NCI-H1436 treated with DMSO at 0.1 percent for 48 hours (cell line): ENCODE measurements around the gene MMP28.

ENCODE experiments used
- DNase-seq: peaks from one replicate; lab custom pipeline; 2025; lab: John Stamatoyannopoulos, UW

MMP28 gene, protein sequence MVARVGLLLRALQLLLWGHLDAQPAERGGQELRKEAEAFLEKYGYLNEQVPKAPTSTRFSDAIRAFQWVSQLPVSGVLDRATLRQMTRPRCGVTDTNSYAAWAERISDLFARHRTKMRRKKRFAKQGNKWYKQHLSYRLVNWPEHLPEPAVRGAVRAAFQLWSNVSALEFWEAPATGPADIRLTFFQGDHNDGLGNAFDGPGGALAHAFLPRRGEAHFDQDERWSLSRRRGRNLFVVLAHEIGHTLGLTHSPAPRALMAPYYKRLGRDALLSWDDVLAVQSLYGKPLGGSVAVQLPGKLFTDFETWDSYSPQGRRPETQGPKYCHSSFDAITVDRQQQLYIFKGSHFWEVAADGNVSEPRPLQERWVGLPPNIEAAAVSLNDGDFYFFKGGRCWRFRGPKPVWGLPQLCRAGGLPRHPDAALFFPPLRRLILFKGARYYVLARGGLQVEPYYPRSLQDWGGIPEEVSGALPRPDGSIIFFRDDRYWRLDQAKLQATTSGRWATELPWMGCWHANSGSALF

DNA sequence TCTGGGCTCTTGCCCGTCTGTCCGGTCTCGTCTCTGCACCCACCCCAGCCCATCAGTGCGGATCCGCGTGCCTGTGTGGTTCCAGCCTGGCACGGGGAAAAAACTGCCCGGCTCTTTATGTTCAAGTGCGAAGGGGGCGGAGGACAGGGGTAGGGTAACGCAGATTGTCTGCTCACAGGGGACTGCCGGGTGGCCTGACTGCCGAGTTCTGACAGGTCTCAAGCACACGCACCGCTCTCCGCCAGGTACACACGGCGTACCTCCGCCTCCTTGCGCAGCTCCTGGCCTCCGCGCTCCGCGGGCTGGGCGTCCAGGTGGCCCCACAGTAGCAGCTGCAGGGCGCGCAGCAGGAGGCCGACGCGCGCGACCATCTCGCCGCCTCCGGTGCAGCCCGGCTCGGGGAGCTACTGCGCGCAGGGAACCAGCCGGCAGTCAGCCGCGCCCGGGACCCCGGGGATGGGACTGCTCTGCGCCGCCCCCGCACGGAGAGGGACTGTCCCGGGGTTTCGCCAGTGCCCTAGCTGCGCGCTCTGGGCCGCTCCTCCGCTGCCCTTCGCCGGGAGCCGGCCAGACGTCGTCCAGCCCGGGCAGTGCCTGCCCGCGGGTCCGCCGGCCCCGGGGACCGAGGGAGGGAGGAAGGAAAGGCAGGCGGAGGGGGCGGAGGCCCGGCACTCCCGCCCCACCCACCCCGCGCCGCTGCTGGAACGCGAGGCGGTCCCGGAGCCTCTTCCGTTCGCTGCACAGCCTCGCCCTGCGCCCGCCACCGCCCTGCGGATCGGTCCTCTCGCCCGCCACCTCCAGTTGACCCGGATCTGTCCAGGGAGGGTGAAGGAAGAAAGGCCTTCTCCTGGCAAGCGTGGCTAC is at the start of gene MMP28:
Gene MMP28, minus strand, starts transcription at position 635 of the 864 bp plus-strand sequence. Its CDS starts 264 bp downstream, at position 371.
- DNase-seq = no peak

GRCh38 chr17:35844547-35844946 is 49.1 kb upstream of the MMP28 start:
- no peak for DNase-seq

DNA sequence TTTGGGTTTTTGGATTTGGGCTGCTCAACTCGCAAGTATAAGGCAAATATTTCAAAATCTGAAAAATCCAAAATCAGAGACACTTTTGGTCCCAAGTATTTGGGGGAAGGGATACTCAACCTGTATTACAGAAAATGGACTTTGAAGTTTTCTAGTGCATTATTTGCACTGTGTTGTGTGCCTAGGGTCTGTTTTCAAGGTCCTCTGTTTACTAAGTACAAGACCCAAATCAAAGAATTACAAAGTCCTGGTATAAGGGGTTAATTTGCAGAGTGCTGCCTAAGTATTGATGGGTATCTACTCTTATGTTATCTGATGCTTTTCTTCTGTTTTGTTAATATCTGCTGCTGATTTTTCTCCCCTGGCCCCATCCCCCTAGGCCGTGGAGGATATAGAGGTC is 48.3 kb upstream of the MMP28 start:
- no peak for DNase-seq

DNA sequence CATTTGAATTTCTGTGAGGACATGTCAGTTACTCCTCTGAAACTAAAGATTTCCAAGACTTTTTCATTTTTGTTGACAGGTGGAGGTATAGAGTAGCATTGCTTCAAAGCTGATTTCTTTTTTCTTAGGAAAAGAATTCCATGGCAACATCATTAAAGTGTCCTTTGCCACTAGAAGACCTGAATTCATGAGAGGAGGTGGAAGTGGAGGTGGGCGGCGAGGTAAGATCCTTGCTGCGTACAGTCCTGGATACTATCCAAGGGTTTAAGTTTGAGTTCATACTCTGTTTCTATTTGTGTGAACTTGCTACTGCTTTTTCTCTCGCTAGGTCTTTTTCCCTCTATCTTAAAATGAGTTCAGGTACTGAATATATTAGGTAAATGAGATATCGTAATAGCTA is 46.8 kb upstream of the MMP28 start:
- no peak for DNase-seq

- DNase-seq = no peak
These were observed 46.1 kb upstream of the MMP28 start for GRCh38 chr17:35841505-35841904.

GRCh38 chr17:35841101-35841500 is 45.7 kb upstream of the MMP28 start:
- DNase-seq = no peak

DNA sequence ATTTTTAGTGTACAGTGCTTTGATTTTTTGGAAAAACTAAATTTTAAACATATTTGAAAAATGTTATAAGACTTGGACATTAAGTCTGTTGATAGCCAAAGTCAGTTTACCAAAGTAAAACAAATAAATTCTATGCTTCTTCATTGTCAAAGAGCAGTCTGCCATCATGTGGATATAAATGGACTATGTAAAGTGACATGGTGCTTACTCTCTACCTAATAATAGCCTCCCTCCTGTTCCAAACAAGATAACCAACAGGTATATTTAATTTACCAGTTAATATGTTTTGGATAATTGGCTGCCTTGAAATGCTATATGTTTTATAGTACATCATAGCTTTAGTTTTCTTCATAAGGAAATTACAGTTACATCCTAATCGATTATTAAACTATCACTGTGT is 29.8 kb upstream of the MMP28 start:
- no peak for DNase-seq

DNA sequence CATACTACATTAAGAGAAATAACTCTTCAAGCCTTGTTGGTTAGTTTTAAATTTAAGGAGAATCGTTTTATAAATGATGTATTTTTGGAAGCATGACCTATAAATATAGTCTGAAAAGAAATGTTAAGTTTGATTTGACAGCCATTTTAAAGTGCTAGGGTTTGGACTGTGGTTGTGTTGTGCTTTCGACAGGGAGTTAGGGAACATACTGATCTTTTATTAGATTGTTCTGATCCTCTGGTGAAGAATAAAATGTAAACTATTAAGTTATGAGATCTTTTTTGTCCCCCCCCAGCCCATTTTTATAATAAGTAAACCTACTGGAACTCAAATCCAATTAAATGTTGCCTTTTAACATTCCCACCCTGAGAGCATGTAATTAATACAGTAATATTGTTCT is 25.9 kb upstream of the MMP28 start:
- DNase-seq = no peak

DNA sequence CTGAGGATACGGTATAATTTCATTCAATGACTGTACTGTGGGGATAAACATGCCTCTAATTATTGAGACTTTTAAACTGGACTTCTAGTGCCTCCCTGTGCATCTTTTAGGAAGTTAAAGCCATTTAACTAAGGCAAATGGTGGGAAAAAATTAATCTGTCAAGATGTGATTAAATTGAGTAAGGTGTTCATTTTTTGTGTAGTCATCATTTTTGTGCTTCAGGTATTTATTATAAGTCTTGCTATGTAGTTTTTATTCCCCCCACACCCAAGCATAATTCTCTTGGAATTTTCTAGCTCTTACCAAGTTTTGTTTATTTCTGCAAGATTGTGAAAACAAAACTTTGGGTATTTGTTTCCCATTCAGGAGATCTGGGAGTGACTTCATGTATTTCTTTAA is 24.0 kb upstream of the MMP28 start:
- no peak for DNase-seq

DNA sequence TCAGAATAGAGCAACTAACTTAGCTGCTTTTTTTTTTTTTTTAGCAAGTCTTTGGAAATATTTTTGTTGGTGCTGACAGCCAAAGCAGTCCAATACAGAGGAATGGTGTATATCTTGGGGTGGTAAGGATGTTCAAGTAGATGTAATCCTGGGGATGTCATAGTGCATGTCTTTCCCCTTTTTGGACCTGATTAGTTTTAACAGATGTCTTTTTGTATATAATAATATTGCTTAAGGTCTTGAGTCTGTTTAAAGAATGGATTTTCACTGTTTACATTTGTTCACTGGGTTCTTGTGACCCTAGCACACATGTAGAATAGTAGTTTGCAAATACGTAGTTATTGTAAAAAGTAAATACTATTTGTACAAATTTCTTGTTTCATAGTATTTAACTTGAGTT is 21.8 kb upstream of the MMP28 start:
- DNase-seq = no peak

GRCh38 chr17:35816723-35817122 is 21.3 kb upstream of the MMP28 start:
- DNase-seq = no peak

DNA sequence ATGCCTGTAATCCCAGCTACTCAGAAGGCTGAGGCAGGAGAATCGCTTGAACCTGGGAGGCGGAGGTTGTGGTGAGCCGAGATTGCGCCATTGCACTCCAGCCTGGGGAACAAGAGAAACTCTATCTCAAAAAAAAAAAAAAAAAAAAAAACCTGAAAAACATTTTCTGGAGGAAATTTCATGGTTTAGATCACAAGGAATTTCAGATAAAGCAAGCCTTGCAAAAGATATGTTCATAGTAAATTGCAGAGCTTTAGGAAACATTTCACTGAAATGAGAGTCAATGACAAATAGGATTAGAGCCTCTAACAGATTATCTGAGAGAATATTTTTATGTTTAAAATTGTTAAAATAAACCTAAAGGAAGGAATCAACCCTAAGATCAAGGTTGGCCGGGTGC is 17.0 kb upstream of the MMP28 start:
- DNase-seq = no peak

DNA sequence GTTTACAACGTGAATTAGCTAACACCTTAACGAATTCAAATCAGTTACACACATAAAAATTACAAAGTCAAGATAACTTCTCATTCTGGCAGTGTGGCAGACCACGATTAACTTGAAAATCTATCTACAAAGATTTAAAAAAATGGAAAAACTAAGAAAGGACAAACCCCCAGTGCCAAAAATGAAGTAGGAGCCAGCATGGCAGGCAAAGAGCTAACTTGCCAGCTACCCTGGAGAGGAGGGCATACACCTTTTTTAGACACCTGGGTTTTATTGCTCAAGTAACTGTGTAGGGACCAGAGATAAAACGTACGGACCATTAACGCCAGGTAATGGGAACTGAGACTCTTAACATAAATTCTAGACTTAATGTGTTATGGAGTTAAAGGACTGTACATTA is 16.3 kb upstream of the MMP28 start:
- DNase-seq = no peak

DNA sequence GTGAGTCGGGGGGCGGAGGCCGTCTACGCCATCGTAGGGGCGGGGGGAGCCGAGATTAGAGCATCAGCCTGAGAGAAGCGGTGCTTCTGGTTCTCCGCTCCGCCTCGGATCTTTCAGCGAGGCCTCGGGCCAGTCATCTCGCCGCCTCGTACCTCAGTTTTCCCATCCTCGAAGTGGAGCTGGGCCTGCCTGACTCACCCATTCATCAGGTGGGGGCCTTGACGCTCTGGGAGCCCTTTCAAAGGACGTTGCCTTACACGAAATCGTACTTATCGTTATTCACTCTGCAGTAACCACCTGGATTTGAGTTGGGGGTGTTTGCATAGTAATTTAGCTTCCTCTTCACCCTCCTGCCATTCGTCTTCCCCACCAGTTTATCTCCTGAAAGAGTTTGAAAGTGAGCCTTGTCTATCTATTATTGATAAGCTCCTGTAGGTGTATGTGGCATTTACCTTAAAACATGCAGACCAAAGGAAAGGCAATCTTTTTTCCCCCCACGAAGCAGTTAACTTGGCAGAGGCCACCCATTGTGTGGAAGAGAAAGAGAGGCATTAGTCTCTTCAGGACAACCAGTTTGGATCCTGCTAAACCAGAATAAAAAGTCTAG is 14.5 kb upstream of the MMP28 start:
- DNase-seq = no peak

- peak; percentile 98 for DNase-seq
These were observed 13.8 kb upstream of the MMP28 start, which contains the start of gene TAF15 for GRCh38 chr17:35808962-35809854. Gene TAF15 (plus strand): TSS chr17:35809484. CDS start chr17:35809570, 86 bp downstream.

DNA sequence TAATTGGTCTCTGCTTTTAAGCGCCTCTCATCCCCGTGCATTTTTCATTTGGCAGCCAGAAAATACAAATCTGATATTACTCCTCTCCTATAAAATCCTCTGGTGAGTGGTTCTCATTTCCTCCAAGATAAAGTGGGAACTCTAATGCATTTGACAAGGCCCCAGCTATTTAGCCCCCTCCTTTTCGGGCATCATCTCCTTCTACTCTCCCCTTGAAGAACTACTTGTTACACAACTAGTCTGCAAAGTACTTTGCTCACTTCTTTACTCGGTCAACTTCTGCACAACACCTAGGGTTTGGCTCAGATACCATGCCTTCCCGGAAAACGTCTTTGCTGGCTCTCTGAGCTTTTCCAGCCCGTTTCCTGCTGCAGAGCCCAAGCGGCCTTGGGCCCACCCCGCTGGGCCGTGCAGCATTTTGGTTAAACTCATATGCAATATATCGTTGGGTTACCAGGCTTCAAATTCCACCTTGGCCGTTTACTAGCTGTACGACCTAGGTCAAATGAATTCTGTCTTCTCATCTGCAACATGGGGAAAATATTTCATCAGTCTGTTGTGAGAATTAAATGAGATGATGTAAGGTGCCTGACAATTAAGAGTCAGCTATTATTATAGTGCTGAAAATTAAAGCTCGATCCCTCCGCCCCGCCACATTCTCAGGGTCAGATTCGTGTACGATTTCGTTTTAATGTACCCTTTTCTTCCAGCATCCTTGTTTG is 13.0 kb upstream of the MMP28 start:
- no peak for DNase-seq

DNA sequence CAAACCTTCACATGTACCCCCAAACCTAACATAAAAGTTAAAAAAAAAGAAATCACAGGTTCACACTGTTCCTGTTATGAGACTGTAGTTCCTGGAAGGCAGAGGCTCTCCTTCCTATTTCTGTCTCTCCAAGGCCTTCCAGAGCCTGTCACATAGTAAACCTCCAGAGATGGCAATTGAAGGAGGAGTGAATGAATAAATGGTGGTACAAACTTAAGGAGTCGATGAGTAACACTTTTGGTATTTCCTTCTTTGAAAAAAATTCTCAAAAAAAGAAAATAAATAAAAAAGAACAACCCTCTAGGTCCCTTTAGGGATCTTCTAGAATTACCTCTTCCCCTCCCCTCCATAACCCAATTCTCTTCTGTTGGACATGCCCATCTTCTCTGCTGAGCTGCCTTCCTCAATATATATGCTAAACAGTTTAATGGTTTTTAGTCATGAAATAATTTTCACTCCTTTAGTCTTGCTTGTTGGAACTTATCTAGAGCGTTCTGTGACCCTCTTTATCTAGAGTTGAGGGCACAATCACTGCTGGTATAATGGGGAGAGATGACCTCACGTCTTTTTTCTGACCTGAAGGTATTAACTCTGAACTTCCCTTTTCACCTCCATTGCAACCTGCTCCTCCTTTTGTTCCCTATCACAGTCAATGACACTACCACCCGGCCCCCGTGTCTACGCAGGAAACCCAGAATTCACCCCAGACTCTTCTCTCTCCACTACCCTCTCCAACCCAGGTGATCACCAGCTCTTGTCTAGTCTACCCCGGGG is 12.1 kb upstream of the MMP28 start:
- no peak for DNase-seq

GRCh38 chr17:35804658-35805192 is 9.3 kb upstream of the MMP28 start:
- peak; percentile 88 for DNase-seq

DNA sequence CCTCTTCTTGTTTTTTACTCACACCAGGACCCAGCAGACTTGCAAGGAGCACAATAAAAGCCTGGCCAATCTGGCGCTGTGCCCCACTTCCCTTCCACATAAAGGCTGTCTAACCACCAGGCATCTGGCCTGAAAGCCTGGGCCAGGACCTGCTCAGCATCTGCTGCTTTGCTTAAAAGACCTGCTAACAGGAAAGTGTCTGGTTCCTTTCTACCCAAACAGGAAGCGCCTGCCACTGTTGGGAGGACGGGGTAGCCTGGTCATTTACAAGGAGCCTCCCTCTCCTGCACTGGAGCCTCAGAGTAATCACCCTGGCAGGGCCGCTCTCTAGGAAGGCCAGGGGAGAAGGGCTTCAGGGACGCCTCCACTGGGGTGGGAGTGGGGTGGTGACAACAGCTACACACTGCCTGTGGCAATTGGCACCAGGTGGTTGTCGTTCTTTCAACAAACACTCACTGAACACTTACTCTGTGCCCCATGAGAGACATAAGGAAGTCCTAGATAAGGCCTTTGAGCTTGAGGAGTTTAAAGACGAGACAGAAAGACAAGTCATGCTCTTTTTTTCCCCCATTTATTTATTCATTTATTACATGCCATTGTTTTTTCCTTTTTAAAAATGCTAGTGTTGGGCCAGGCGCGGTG is 6.3 kb upstream of the MMP28 start:
- DNase-seq = peak; percentile 58
